Renal cortical epithelial cell (primary cell): ENCODE results near the gene IL18. TPM values are rescaled to one million over a fixed set of nuclear protein-coding genes. Genes with fewer than 3 reads are reported as not detected.
A peak's percentile ranks its signal among the peaks of the same experiment; 100 is the strongest.
"Not testable (repeated sequence)": the region's sequence is repeated elsewhere in the genome, so short reads cannot be mapped to it uniquely, and the experiment has no call there.

Experiments used
- DNase-seq: peaks from one replicate; pipeline ENCODE4 v3.0.0-alpha.2; 2011; ENCODE audit warnings: low read depth
- total RNA-seq: library from RNA; depleted of rRNA; stranded (reverse); fragments of >200 nt; gene quantifications from 2 replicates; pipeline ENCODE4 v1.2.3, GENCODE V29; 2014

The IL18 gene
- total RNA-seq, 1 donor from 2014 or later, result 1.6 TPM

GRCh38 chr11:112121981-112122615 is 41.8 kb downstream of the IL18 start:
- DNase-seq, result peak; percentile 19

DNA sequence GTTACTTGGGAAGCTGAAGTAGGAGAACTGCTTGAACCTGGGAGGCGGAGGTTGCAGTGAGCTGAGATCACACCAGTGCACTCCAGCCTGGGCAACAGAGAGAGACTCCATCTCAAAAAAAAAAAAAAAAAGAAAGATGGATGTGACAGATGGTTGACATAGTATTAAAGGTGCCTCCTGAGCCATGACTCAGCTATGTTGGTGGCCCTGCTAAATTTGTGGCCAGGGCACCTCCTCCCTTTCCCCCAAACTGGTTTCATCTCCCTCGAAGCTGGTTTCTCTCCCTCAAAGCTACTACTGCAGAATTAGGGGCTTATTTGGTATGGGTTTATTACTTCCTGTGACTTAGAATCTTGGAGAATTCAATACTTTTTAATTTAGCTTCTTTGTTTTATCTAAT is 45.7 kb downstream of the IL18 start:
- DNase-seq, result no peak

DNA sequence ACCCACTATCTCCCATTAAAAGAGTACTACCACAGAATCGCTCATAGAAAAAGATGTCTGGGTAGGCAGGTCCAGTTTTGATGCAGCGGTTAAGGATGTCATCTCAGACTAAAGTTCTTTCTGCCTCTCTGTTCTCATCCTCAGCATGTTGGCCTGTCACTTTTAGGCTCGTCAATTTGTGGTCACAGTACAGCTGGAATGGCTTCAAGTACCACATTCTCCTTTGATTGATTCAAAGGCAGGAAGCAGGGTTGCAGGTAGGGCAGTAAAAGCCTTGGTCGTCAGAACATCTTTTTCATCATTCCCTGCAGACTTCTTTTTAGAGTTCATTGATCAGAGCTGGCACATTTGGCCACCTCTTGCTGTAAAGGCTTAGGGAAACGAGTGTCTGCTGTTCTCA is 48.5 kb downstream of the IL18 start:
- DNase-seq, result no peak

DNA sequence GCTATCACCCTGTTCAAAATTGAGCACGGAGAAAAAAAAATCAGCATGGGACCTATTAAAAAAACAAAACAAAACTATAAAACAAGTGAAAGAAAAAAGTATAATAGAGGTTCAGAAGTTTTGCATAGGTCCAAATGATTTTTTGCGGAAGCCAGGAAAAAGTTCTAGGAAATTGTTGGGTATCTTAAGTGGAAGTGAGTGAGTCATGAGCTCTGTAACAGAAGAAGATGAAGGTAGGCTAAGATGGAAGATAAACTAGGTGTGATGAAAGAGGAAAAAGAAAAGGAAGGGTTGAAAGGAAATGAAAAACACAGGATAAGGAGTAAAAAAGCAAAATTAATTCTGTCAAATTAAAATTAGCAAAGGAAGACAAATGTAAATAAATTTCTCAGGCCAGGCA is 49.4 kb downstream of the IL18 start:
- no peak for DNase-seq

- DNase-seq, result peak; percentile 76
Measured at GRCh38 chr11:112113539-112114457, 50.1 kb downstream of the IL18 start.

GRCh38 chr11:112106070-112106469 is 57.8 kb downstream of the IL18 start:
- peak; percentile 81 for DNase-seq

GRCh38 chr11:112103446-112103845 is 60.4 kb downstream of the IL18 start:
- no peak for DNase-seq

DNA sequence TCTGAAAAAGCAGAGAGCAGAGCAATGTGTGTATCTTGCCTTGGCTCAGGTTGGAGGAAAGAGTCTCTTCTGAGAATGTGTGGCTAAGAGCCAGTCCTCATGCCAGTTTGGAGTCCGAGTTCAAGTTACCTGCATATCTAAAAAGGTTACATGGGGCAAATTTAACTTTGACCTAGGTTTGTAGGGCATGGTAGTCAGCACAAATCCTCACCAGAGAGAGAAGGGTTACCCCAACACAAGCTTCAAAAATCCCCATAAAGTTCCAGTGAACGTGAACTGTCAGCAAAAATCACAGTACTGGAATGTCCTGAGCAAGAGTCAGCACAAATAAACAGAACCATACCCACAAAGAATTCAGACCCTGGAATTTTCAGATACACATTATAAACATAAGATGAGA is 63.4 kb downstream of the IL18 start:
- no peak for DNase-seq

- no peak for DNase-seq
Measured at GRCh38 chr11:112097734-112098528, 66.0 kb downstream of the IL18 start.

GRCh38 chr11:112096194-112096593 is 67.7 kb downstream of the IL18 start:
- DNase-seq, result no peak

- DNase-seq, result not testable (repeated sequence)
Measured at GRCh38 chr11:112095302-112095701, 68.6 kb downstream of the IL18 start.

Other genes with a start within 250 kb of the IL18 start
- gene C11orf52, start 245.2 kb downstream of the IL18 start, total RNA-seq, result 9.2 and 15.3 TPM in 2 replicates
- gene DIXDC1, start 226.8 kb downstream of the IL18 start, total RNA-seq, result 58.9 and 64.7 TPM in 2 replicates
- 41.0 and 47.9 TPM in 2 replicates for gene DLAT, start 138.7 kb downstream of the IL18 start, total RNA-seq
- gene PIH1D2, start 90.1 kb downstream of the IL18 start, total RNA-seq, result 3.0 and 7.4 TPM in 2 replicates
- 28.5 and 44.0 TPM in 2 replicates for gene NKAPD1, start 89.8 kb downstream of the IL18 start, total RNA-seq
- 39.1 and 71.4 TPM in 2 replicates for gene TIMM8B, start 77.3 kb downstream of the IL18 start, total RNA-seq
- gene SDHD, start 77.2 kb downstream of the IL18 start, total RNA-seq, result 126 and 185 TPM in 2 replicates
- not detected in 2 replicates for gene TEX12, start 3.3 kb upstream of the IL18 start, total RNA-seq
- 0.75 TPM in 1 of 2 replicates, not detected in the other for gene BCO2, start 11.4 kb upstream of the IL18 start, total RNA-seq
- gene PTS, start 62.3 kb upstream of the IL18 start, total RNA-seq, result 43.5 and 56.8 TPM in 2 replicates
- gene PLET1, start 96.8 kb upstream of the IL18 start, total RNA-seq, result not detected in 2 replicates